HG03175 (cell line): ENCODE data around the gene LHFPL5.

Experiments
- ATAC-seq: cut with Tn5 transposase; IDR thresholded peaks from one replicate; pipeline ENCODE4 v1.9.1; 2021; ENCODE audit warnings: mild to moderate bottlenecking, moderate library complexity; ENCODE audit not compliant: unreplicated experiment

The LHFPL5 gene

GRCh38 chr6:35790683-35791082 is 14.5 kb upstream of the LHFPL5 start:
- ATAC-seq = no peak

DNA sequence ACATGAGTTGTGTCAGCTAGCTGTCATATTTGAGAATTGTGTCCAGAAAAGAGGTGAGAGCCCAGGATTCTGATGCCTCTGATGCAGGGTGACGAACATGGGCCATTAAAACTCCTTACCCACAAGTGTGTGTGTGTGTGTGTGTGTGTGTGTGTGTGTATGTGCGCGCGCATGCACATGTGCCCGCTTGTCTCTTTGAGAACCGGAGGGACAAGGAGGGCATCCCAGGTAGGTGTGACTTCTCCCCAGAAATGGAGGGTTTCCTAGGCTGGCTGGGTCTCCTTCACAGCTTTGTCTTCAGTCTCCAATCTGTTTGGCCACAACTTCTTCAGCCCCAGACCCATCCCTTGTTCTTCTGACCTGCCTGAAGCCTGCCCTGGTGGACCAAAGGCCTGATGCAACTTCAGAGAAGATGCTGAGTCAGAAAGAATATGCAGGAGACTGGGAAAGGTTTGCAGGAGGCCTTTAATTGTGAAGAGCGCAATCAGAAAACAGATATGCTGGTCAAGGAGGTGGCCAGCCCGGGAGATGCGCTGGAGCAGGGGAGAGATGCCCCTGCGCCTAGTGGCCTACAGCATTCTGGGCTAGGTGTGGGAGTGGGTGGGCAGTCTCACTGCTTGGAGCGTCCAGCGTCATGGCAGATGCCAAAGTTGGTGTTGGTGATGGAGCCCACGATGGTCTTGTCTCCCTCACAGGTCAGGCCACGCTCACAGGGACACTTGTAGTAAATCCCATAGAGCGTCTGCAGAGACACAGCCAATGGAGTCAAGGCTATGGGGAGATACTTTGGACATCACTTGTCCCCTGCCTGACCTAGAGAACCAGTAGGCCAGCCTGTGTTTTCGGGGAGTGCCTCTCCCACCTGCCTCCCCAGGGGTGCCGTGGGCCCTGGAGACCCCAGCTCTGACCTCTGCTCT is 10.4 kb upstream of the LHFPL5 start:
- ATAC-seq = no peak

DNA sequence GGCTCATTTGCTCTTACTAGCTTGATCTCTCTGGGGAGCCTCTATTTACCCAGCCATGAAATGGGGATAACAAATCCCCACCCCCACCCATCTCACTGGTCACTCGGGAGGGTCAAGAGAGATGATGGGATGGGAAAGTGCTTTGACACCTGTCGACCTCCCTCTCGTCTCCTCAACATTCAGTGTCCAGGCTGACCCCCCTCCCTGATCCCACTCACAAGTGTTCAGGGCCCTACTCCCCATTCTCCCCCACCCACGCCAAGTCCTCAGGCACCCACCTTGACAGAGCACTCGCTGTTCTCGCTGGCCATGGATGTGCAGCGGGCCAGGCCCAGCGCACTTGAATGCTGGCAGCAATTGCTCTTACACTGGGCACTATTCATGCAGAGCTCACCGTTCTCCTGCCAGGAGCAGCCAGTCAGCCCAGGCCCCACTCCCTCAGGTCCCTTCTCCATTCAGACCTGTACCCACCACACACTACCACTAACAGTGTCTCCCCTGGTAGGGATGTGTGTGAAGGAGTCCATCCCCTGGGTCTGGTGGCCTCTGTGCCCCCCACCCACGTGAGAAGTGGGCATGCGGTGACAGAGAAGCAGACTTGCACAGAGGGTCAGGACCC is 9.6 kb upstream of the LHFPL5 start:
- no peak for ATAC-seq

DNA sequence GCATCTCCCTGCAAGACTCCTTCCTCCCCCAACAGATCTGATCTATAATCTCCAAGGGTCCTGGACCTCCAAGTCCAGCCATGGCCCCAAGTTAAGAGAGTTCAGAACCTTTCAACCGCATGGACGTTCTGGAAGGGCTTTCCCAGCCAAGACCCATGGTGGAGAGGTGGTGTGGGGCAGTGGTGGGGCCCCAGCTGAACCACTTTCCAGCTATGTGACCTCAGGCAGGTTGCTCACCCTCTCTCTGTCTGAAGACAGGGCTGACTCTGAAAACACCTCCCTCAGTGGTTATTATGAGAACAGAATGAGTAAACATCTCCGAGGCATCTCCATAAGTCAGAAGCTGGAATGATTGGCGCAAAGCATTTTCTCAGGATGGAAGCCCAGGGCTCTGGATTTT is 8.9 kb upstream of the LHFPL5 start:
- no peak for ATAC-seq

GRCh38 chr6:35797837-35798526 is 7.2 kb upstream of the LHFPL5 start:
- ATAC-seq = no peak

GRCh38 chr6:35798706-35799105 is 6.4 kb upstream of the LHFPL5 start:
- no peak for ATAC-seq

DNA sequence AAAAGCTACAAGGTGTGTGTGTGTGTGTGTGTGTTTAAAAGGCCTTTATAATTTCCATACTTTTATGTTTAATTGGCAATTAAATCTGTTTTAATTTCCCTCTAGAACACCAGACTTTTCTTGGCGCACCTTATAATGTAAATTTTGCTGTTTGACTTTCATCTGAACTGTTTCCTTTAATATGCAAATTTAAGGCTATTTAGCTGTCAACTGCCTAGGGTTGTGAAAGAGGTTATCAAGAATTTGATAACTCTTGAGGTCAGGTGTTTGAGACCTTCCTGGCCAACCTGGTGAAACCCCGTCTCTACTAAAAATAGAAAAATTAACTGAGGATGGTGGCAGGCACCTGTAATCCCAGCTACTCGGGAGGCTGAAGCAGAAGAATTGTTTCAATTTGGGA is 4.0 kb upstream of the LHFPL5 start:
- no peak for ATAC-seq

DNA sequence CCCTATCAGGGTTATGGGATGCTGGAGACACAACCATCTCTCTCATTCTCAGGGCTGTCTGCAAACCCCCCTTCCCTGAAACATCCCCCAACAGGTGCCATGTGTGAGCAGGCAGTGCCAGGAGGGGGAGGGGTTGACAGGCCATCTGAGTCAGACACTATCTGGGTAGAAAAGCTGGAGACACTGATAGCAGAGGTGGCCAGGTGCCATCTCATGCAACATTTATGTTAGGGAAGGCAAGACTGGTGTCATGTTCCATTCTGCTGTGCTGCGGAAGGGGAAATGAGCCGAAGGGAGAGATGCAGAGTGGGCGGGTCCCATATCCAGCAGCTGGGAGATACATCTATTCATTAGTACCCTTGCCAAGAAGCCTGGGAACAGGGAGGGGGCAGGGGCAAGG is 3.5 kb downstream of the LHFPL5 start:
- no peak for ATAC-seq

DNA sequence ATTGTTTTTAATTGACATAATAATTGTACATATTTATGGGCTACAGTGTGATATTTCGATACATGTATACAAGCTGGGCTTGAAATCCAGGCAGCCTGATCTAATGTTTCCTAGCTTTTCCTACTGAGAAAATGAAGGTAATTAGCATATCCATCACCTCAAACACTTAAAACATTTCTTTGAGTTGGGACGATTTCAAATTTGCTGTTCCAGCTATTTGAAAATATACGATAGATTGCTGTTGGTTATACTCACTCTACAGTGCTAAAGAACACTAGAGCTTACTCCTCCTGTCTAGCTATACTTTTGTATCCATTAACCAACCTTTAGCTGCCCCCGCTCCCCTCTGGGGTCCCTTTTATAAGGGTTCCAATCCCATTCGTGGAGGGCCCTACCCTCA is 4.7 kb downstream of the LHFPL5 start:
- ATAC-seq = no peak

- ATAC-seq = no peak
Observed at GRCh38 chr6:35810971-35811698, 6.0 kb downstream of the LHFPL5 start.

DNA sequence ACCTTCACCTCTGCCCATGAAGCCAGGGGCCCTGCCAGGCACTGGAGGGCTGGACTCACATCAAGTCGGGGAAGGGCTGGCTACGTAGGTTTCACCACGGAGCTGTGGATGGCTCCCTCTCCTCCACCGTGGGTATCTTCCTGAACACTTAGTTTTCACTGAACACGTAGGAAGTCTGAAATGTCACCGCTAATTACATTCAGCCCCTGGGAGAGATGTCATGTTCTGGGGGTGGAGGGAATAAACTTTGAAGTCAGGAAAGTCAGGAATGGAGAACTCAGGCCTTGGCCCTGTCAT is 6.5 kb downstream of the LHFPL5 start:
- ATAC-seq = no peak

- ATAC-seq = no peak
Observed at GRCh38 chr6:35817515-35817914, 12.4 kb downstream of the LHFPL5 start.

- no peak for ATAC-seq
Observed at GRCh38 chr6:35823601-35824000, 18.4 kb downstream of the LHFPL5 start.

GRCh38 chr6:35824552-35825192 is 19.5 kb downstream of the LHFPL5 start:
- ATAC-seq = no peak

- no peak for ATAC-seq
Observed at GRCh38 chr6:35829306-35829705, 24.2 kb downstream of the LHFPL5 start.

GRCh38 chr6:35831257-35832007 is 26.3 kb downstream of the LHFPL5 start:
- no peak for ATAC-seq

DNA sequence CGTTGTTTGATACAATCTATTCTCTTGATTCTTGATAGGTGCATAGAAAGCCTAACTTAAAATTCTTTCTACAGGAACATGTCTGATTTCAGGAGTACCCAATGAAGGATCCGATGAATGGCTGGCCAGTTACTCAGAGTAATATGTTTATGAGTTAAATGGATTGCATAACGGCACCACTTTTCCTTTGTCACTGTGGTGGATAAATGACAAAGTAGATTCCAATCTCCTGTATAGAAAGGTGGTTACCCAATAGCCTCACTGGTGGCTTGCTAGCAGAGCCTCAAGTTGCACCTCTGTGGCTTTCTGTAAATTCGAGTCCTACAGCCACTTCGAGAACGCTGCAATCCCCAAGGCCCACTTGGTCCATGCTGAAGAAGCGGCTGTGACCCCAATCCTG is 28.4 kb downstream of the LHFPL5 start:
- ATAC-seq = no peak

DNA sequence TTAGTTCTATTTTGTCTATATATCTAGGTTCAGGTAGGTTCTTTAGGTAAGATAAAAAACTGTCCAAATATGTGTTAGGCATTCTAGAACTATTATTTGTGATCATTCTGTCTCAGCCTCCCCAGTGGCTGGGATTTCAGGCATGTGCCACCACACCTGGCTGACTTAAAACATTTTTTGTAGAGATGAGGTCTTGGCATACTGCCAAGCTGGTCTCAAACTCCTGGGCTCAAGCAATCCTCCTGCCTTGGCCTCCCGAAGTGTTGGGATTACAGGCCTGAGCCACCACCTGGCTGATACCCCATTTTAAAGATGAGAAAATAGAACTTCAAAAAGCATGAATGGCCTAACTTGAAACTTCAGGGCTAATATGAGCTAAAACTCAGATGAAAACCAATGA is 33.9 kb downstream of the LHFPL5 start:
- no peak for ATAC-seq

DNA sequence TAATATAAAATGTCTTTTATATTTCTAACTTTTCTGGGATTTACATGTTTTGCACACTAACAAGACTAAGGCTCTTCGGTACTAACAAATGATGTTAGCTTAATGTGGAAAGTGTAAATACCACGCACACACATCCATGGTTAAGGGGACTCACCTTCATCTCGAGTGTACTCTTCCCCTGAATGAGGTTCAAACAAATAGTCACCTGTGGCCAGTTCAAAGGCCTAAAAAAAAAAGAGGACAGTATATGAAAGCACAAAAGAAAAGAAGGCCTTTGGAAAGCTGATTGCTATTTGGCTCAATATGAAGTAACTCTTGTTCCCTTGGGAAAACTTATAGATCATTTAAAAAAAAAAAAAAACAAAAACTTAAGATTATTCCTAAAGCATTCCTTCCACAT is 37.2 kb downstream of the LHFPL5 start:
- no peak for ATAC-seq

DNA sequence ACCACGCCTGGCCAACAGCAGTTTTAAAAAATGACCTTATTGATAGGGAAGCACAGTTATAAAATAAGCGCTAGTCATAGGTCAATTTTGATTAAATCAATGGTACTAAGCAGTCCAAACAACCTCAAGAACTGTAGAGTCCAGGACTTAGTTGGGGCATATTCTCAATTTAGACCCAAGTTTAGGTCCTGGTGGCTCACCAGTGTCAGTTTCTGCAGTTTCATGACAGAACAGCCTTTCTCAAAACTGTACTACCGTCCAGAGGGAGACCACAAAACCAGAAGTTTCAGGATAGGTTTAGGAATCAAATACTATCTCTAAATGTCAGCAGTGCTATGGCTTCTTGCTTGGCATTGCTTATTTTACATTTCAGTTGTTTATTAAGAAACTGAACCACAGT is 39.1 kb downstream of the LHFPL5 start:
- ATAC-seq = no peak
